ENCODE results near the gene SEPHS2. TPM values are rescaled to one million over a fixed set of nuclear protein-coding genes. Genes with fewer than 3 reads are reported as not detected.
"Not testable (repeated sequence)": the region's sequence is repeated elsewhere in the genome, so short reads cannot be mapped to it uniquely, and the experiment has no call there.

SEPHS2 gene
- total RNA-seq, 4 donors from 2014 or later, result 26.5 to 37.6 (median 33.8) TPM

- Histone ChIP-seq H3K27me3 (no peaks in the 10 kb centered on the region), H3K36me3 (no peaks in the 10 kb centered on the region), H3K4me3 (no peak overlapping the region), H3K4me1 (no peaks in the 10 kb centered on the region), H3K9me3 (no peaks in the 10 kb centered on the region), H3K27ac (replicated peaks in 1 of 4) (no peak overlapping the region)
- DNase-seq (ENCODE audit: extremely low spot score), result peak; percentile 92
- WGBS, result 81% methylated on average over 21 of the region's 22 CpGs
- intact Hi-C loops (cut with DNase I), result no loop called here
- TF ChIP-seq POLR2A (IDR thresholded peaks at IDR 0.05; ENCODE audit: low read depth), result no peak
- TF ChIP-seq EP300 (IDR thresholded peaks at IDR 0.05), result no peak
- TF ChIP-seq CTCF (IDR thresholded peaks at IDR 0.05), result no peak
- TF ChIP-seq POLR2AphosphoS5 (IDR thresholded peaks at IDR 0.05), result no peak
Measured at GRCh38 chr16:30458561-30459394, 13.1 kb upstream of the SEPHS2 start.

- H3K36me3 ChIP-seq, result no peaks in the 10 kb centered on the region
- H3K9me3 ChIP-seq, result no peaks in the 10 kb centered on the region
- H3K27ac ChIP-seq (replicated peaks in 1 of 4), result no peak overlapping the region
- 89% methylated on average over 15 of the region's 16 CpGs for WGBS
- TF ChIP-seq EP300 (IDR thresholded peaks at IDR 0.05) (no peak), CTCF (IDR thresholded peaks at IDR 0.05) (no peak), POLR2AphosphoS5 (IDR thresholded peaks at IDR 0.05) (no peak), POLR2A (IDR thresholded peaks at IDR 0.05; ENCODE audit: low read depth) (no peak)
- H3K4me1 ChIP-seq, result no peaks in the 10 kb centered on the region
- no peaks in the 10 kb centered on the region for H3K27me3 ChIP-seq
- H3K4me3 ChIP-seq, result no peak overlapping the region
- intact Hi-C loops (cut with DNase I), result no loop called here
- no peak for DNase-seq (ENCODE audit: extremely low spot score)
Measured at GRCh38 chr16:30457743-30458560, 12.3 kb upstream of the SEPHS2 start.

DNA sequence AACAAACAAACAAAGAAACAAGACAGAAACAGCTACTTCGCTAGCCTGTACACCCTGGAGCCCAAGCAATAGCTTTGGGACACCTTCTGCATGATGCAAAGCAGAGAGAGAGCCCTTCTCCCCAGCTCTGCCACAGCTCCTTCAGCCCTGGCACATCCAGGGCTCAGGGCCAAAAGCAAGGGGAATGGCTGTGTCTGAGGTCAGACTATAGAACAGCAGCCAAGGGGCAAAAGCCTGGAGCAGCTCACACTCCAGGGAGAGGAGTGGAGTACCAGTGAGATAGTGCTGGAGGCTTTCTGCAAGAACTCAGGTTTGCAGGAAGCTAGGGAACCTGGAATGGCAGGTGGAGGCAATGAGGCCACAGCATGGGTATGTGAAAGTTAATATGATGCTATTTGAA is 11.6 kb upstream of the SEPHS2 start:
- no peaks in the 10 kb centered on the region for H3K36me3 ChIP-seq
- intact Hi-C loops (cut with DNase I), result no loop called here
- no peaks in the 10 kb centered on the region for H3K4me1 ChIP-seq
- 100% methylated on average over 1 of the region's 1 CpG for WGBS
- no peak for TF ChIP-seq POLR2AphosphoS5 (IDR thresholded peaks at IDR 0.05)
- no peak for TF ChIP-seq EP300 (IDR thresholded peaks at IDR 0.05)
- no peak for TF ChIP-seq POLR2A (IDR thresholded peaks at IDR 0.05; ENCODE audit: low read depth)
- no peak for TF ChIP-seq CTCF (IDR thresholded peaks at IDR 0.05)
- H3K27ac ChIP-seq (replicated peaks in 1 of 4), result no peak overlapping the region
- no peak overlapping the region for H3K4me3 ChIP-seq
- H3K27me3 ChIP-seq, result no peaks in the 10 kb centered on the region
- DNase-seq (ENCODE audit: extremely low spot score), result no peak
- no peaks in the 10 kb centered on the region for H3K9me3 ChIP-seq

DNA sequence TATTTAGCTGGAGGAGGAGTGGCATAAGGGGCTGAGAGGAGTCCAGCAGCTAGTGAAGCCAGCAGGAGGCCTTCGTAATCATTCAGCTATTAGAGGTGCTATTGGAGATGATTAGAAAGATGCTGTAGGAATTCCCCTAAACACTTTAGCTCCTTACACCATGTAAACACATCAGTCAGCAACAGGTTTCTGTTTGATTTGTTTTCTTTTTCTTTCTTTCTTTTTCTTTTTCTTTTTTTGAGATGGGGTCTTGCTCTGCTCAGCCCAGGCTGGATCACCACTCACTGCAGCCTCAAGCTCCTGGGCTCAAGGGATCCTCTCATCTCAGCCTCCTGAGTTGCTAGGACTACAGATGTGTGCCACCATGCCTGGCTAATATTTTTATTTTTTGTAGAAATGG is 10.6 kb upstream of the SEPHS2 start:
- Histone ChIP-seq H3K9me3 (no peaks in the 10 kb centered on the region), H3K4me3 (no peak overlapping the region), H3K36me3 (no peaks in the 10 kb centered on the region), H3K4me1 (no peaks in the 10 kb centered on the region), H3K27me3 (no peaks in the 10 kb centered on the region), H3K27ac (replicated peaks in 1 of 4) (no peak overlapping the region)
- 92% methylated on average over 1 of the region's 1 CpG for WGBS
- DNase-seq (ENCODE audit: extremely low spot score), result no peak
- intact Hi-C loops (cut with DNase I), result no loop called here
- TF ChIP-seq POLR2AphosphoS5 (IDR thresholded peaks at IDR 0.05), result no peak
- TF ChIP-seq EP300 (IDR thresholded peaks at IDR 0.05), result no peak
- no peak for TF ChIP-seq CTCF (IDR thresholded peaks at IDR 0.05)
- no peak for TF ChIP-seq POLR2A (IDR thresholded peaks at IDR 0.05; ENCODE audit: low read depth)

GRCh38 chr16:30452709-30453580 is 7.3 kb upstream of the SEPHS2 start:
- DNase-seq (ENCODE audit: extremely low spot score); intact Hi-C loops (cut with DNase I): not testable (repeated sequence)

More at GRCh38 chr16:30452709-30453580, 7.3 kb upstream of the SEPHS2 start:
- H3K36me3 ChIP-seq; H3K9me3 ChIP-seq; H3K4me3 ChIP-seq; H3K4me1 ChIP-seq; H3K27ac ChIP-seq (replicated peaks in 1 of 4); H3K27me3 ChIP-seq: not testable (repeated sequence)
- WGBS, result 77% methylated on average over 20 of the region's 20 CpGs
